HAP-1 (cell line): Measurements from ENCODE around the gene TMEM185A.
"Not testable (repeated sequence)": the region's sequence is repeated elsewhere in the genome, so short reads cannot be mapped to it uniquely, and the experiment has no call there.

Experiments used
- DNase-seq, 2 experiments: peaks; one replicate each; pipeline ENCODE4 v3.0.0-alpha.2; 2016 to 2020; ENCODE audit warnings: low spot score in 2 of 2
- H3K27me3 ChIP-seq: fragments of 250-450 bp; sonication (Bioruptor Pico); 2 replicates; pipeline ENCODE4 v1.5.1; 2020; ENCODE audit warnings: low read depth, mild to moderate bottlenecking, moderate library complexity
- H3K36me3 ChIP-seq: fragments of 250-450 bp; sonication (Bioruptor Pico); replicated peaks from 2 replicates; pipeline ENCODE4 v1.5.1; 2020; ENCODE audit warnings: mild to moderate bottlenecking
- H3K4me1 ChIP-seq: fragments of 250-450 bp; sonication (Bioruptor Pico); 2 replicates; pipeline ENCODE4 v1.5.1; 2020; ENCODE audit warnings: mild to moderate bottlenecking
- H3K4me3 ChIP-seq: fragments of 250-450 bp; sonication (Bioruptor Pico); 2 replicates; pipeline ENCODE4 v1.5.1; 2020; ENCODE audit warnings: mild to moderate bottlenecking, moderate library complexity
- H3K9me3 ChIP-seq: fragments of 250-450 bp; sonication (Bioruptor Pico); 2 replicates; pipeline ENCODE4 v1.5.1; 2020; ENCODE audit warnings: mild to moderate bottlenecking, moderate library complexity
- in situ Hi-C: fragments of 300-500 bp; cut with MboI; formaldehyde crosslinking; loops from 3 replicates; pipeline ENCODE4 v1.14.3; 2020; ENCODE audit warnings: low sequenced_read_pairs, inconsistent platforms, mixed read lengths

TMEM185A gene

GRCh38 chrX:149631234-149632165 is at the start of gene TMEM185A:
Gene TMEM185A, minus strand, starts transcription at chrX:149631792. Its CDS starts 212 bp downstream, at chrX:149631580.
- H3K4me3 ChIP-seq: peak within 1 kb of the TSS; percentile 66
- in situ Hi-C loops: loop anchor here (25.0 kb wide), 2 partner anchors 119 to 181 kb away; partner anchors contain the start of gene IDS
- no peaks in the 10 kb centered on the region for H3K9me3 ChIP-seq
- H3K27me3 ChIP-seq: no peaks in the 10 kb centered on the region
- peaks cover 18% of the 10 kb centered on the region for H3K4me1 ChIP-seq
- peaks cover 3% of the 10 kb centered on the region; the same call in 1 of the 2 replicates for H3K36me3 ChIP-seq
- DNase-seq: peak; percentile 55 to 91

- Histone ChIP-seq H3K27me3 (no peaks in the 10 kb centered on the region), H3K4me3 (no peak overlapping the region), H3K4me1 (peaks cover 16% of the 10 kb centered on the region), H3K36me3 (no peaks in the 10 kb centered on the region), H3K9me3 (no peaks in the 10 kb centered on the region)
- in situ Hi-C loops: no loop called here
- DNase-seq: no peak
These were observed 49.6 kb upstream of the TMEM185A start for GRCh38 chrX:149681182-149681581.

- H3K27me3 ChIP-seq, DNase-seq, H3K9me3 ChIP-seq, in situ Hi-C loops, H3K4me3 ChIP-seq, H3K36me3 ChIP-seq: not testable (repeated sequence)
- H3K4me1 ChIP-seq: peaks cover 16% of the 10 kb centered on the region
These were observed 47.6 kb upstream of the TMEM185A start for GRCh38 chrX:149679164-149679678.

- H3K4me3 ChIP-seq, H3K9me3 ChIP-seq, H3K27me3 ChIP-seq, H3K36me3 ChIP-seq, H3K4me1 ChIP-seq, in situ Hi-C loops, DNase-seq: not testable (repeated sequence)
These were observed 44.0 kb upstream of the TMEM185A start for GRCh38 chrX:149675554-149675953.

GRCh38 chrX:149675088-149675487 is 43.5 kb upstream of the TMEM185A start:
- H3K4me3 ChIP-seq, H3K27me3 ChIP-seq, in situ Hi-C loops, H3K36me3 ChIP-seq, H3K4me1 ChIP-seq, H3K9me3 ChIP-seq, DNase-seq: not testable (repeated sequence)

- H3K27me3 ChIP-seq, DNase-seq, H3K9me3 ChIP-seq, H3K36me3 ChIP-seq, H3K4me1 ChIP-seq, H3K4me3 ChIP-seq, in situ Hi-C loops: not testable (repeated sequence)
These were observed 29.0 kb upstream of the TMEM185A start for GRCh38 chrX:149660613-149661012.

GRCh38 chrX:149656260-149656884 is 24.8 kb upstream of the TMEM185A start:
- in situ Hi-C loops, H3K4me1 ChIP-seq, DNase-seq, H3K27me3 ChIP-seq, H3K36me3 ChIP-seq, H3K4me3 ChIP-seq, H3K9me3 ChIP-seq: not testable (repeated sequence)

GRCh38 chrX:149652232-149652981 is 20.8 kb upstream of the TMEM185A start:
- H3K9me3 ChIP-seq: no peaks in the 10 kb centered on the region

GRCh38 chrX:149650162-149650561 is 18.6 kb upstream of the TMEM185A start:
- Histone ChIP-seq H3K27me3 (peaks cover 9% of the 10 kb centered on the region; the same call in 1 of the 2 replicates), H3K4me3 (no peak overlapping the region), H3K4me1 (no peaks in the 10 kb centered on the region), H3K9me3 (no peaks in the 10 kb centered on the region), H3K36me3 (no peaks in the 10 kb centered on the region)
- no peak for DNase-seq
- in situ Hi-C loops: no loop called here

More at GRCh38 chrX:149652232-149652981, 20.8 kb upstream of the TMEM185A start:
- in situ Hi-C loops: no loop called here
- no peaks in the 10 kb centered on the region for H3K4me1 ChIP-seq
- peaks cover 9% of the 10 kb centered on the region; the same call in 1 of the 2 replicates for H3K27me3 ChIP-seq
- H3K4me3 ChIP-seq: no peak overlapping the region
- DNase-seq: no peak
- H3K36me3 ChIP-seq: no peaks in the 10 kb centered on the region

- no peaks in the 10 kb centered on the region for H3K36me3 ChIP-seq
- H3K9me3 ChIP-seq: no peaks in the 10 kb centered on the region
- DNase-seq: no peak
- no peak overlapping the region for H3K4me3 ChIP-seq
- in situ Hi-C loops: loop anchor here (25.0 kb wide), 2 partner anchors 137 to 163 kb away; partner anchors contain the start of gene IDS
- no peaks in the 10 kb centered on the region for H3K4me1 ChIP-seq
- peaks cover 4% of the 10 kb centered on the region; the same call in 1 of the 2 replicates for H3K27me3 ChIP-seq
These were observed 17.3 kb upstream of the TMEM185A start for GRCh38 chrX:149648932-149649331.

- no peaks in the 10 kb centered on the region for H3K36me3 ChIP-seq
- H3K27me3 ChIP-seq: no peaks in the 10 kb centered on the region; the same call in 1 of the 2 replicates
- DNase-seq: no peak
- H3K9me3 ChIP-seq: no peaks in the 10 kb centered on the region
- H3K4me1 ChIP-seq: no peaks in the 10 kb centered on the region
- no peak overlapping the region for H3K4me3 ChIP-seq
- in situ Hi-C loops: loop anchor here (25.0 kb wide), 2 partner anchors 135 to 165 kb away; partner anchors contain the start of gene IDS
These were observed 15.9 kb upstream of the TMEM185A start for GRCh38 chrX:149647505-149647904.

GRCh38 chrX:149643496-149643895 is 11.9 kb upstream of the TMEM185A start:
- no peaks in the 10 kb centered on the region for H3K9me3 ChIP-seq
- H3K36me3 ChIP-seq: no peaks in the 10 kb centered on the region
- no peak for DNase-seq
- no peaks in the 10 kb centered on the region; the same call in 1 of the 2 replicates for H3K27me3 ChIP-seq
- H3K4me3 ChIP-seq: no peak overlapping the region
- no peaks in the 10 kb centered on the region for H3K4me1 ChIP-seq
- in situ Hi-C loops: loop anchor here (25.0 kb wide), 2 partner anchors 131 to 169 kb away; partner anchors contain the start of gene IDS

- Histone ChIP-seq H3K4me1 (no peaks in the 10 kb centered on the region), H3K27me3 (peaks cover 2% of the 10 kb centered on the region; the same call in 1 of the 2 replicates), H3K36me3 (no peaks in the 10 kb centered on the region), H3K9me3 (no peaks in the 10 kb centered on the region; the same call in 1 of the 2 replicates), H3K4me3 (no peak overlapping the region)
- DNase-seq: no peak
- in situ Hi-C loops: loop anchor here (25.0 kb wide), 2 partner anchors 130 to 170 kb away; partner anchors contain the start of gene IDS
These were observed 10.2 kb upstream of the TMEM185A start for GRCh38 chrX:149641835-149642234.
